SU-DHL-6 (cell line): Measurements from ENCODE around the gene MPZL2.

Source experiments
- H2AFZ ChIP-seq: fragments of 200-600 bp; sonication (generic); 2 replicates; pipeline ENCODE4 v1.6.1; 2014; ENCODE audit warnings: low read depth, mild to moderate bottlenecking, moderate library complexity, mixed read lengths, antibody characterized with exemption, low read length; ENCODE audit not compliant: severe bottlenecking
- H3F3A ChIP-seq: fragments of 200-600 bp; shearing (Covaris generic); 2 replicates; pipeline ENCODE4 v1.6.0; 2016; ENCODE audit warnings: antibody characterized with exemption, mild to moderate bottlenecking; ENCODE audit not compliant: insufficient read depth
- H3K27ac ChIP-seq: fragments of 200-600 bp; sonication (generic); 2 replicates; pipeline ENCODE4 v1.5.1; 2016; ENCODE audit warnings: low read depth, mild to moderate bottlenecking, low read length, moderate library complexity, mixed read lengths
- H3K27me3 ChIP-seq: fragments of 200-600 bp; sonication (generic), shearing (Covaris generic); 2 replicates; pipeline ENCODE4 v1.6.0; 2014; ENCODE audit warnings: mild to moderate bottlenecking, low read length
- H3K36me3 ChIP-seq: fragments of 200-600 bp; sonication (generic); 2 replicates; pipeline ENCODE4 v1.6.1; 2014; ENCODE audit warnings: mild to moderate bottlenecking, low read length, mixed read lengths
- H3K4me2 ChIP-seq: fragments of 300-600, 200-600 bp; shearing (Covaris generic), sonication (generic); 2 replicates; pipeline ENCODE4 v1.6.0; 2014; ENCODE audit warnings: low read length, low read depth, mild to moderate bottlenecking; ENCODE audit not compliant: poor library complexity, severe bottlenecking
- H3K4me3 ChIP-seq: fragments of 200-600 bp; sonication (generic); 2 replicates; pipeline ENCODE4 v1.5.1; 2014; ENCODE audit warnings: antibody characterized with exemption, low read length, mild to moderate bottlenecking, mixed read lengths; ENCODE audit not compliant: insufficient read depth, poor library complexity, severe bottlenecking
- H3K79me2 ChIP-seq: fragments of 200-600 bp; sonication (generic); 2 replicates; pipeline ENCODE4 v1.6.1; 2014; ENCODE audit warnings: mild to moderate bottlenecking, low read length, moderate library complexity; ENCODE audit not compliant: insufficient read depth
- H3K9ac ChIP-seq: fragments of 200-600 bp; sonication (generic); 2 replicates; pipeline ENCODE4 v1.7.0; 2014; ENCODE audit warnings: mild to moderate bottlenecking, low read length
- H3K9me2 ChIP-seq: fragments of 200-600 bp; sonication (generic); replicated peaks from 2 replicates; pipeline ENCODE4 v1.6.1; 2014; ENCODE audit warnings: low read length; ENCODE audit not compliant: insufficient read depth
- H3K9me3 ChIP-seq: fragments of 200-600 bp; sonication (generic); 2 replicates; pipeline ENCODE4 v1.6.1; 2014; ENCODE audit warnings: low read length, mixed read lengths; ENCODE audit not compliant: insufficient read depth
- H4K20me1 ChIP-seq: fragments of 200-600 bp; sonication (generic); 2 replicates; pipeline ENCODE4 v1.6.1; 2014; ENCODE audit warnings: low read depth, mild to moderate bottlenecking, antibody characterized with exemption, low read length, moderate library complexity, mixed read lengths
- CTCF ChIP-seq: fragments of 200-600 bp; sonication (generic); IDR thresholded peaks from one replicate; pipeline ENCODE4 v1.5.1; 2017; ENCODE audit warnings: antibody characterized with exemption, mild to moderate bottlenecking, low read length, moderate library complexity; ENCODE audit not compliant: insufficient read depth, poor library complexity, severe bottlenecking
- EZH2phosphoT487 ChIP-seq: fragments of 200-600 bp; sonication (generic), shearing (Covaris generic); conservative IDR thresholded peaks from 2 replicates; pipeline ENCODE4 v1.6.1; 2018; ENCODE audit warnings: mild to moderate bottlenecking, antibody characterized with exemption, low read length, moderate library complexity, mixed read lengths

Gene MPZL2

GRCh38 chr11:118304227-118304567 lies 40.1 kb upstream of the MPZL2 start:
- no peaks in the 10 kb centered on the region for H3K9me2 ChIP-seq
- no peak overlapping the region for H3K4me2 ChIP-seq
- no peaks in the 10 kb centered on the region for H3K79me2 ChIP-seq
- H3K27me3 ChIP-seq, result no peaks in the 10 kb centered on the region
- no peaks in the 10 kb centered on the region for H3F3A ChIP-seq
- H3K36me3 ChIP-seq, result no peaks in the 10 kb centered on the region
- H3K9ac ChIP-seq, result no peak overlapping the region
- TF ChIP-seq EZH2phosphoT487, result no peak
- TF ChIP-seq CTCF, result no peak
- H3K4me3 ChIP-seq, result no peak overlapping the region
- H4K20me1 ChIP-seq, result no peaks in the 10 kb centered on the region
- no peaks in the 10 kb centered on the region for H3K9me3 ChIP-seq
- H2AFZ ChIP-seq, result peak overlapping the region; percentile 37
- H3K27ac ChIP-seq, result no peak overlapping the region

DNA sequence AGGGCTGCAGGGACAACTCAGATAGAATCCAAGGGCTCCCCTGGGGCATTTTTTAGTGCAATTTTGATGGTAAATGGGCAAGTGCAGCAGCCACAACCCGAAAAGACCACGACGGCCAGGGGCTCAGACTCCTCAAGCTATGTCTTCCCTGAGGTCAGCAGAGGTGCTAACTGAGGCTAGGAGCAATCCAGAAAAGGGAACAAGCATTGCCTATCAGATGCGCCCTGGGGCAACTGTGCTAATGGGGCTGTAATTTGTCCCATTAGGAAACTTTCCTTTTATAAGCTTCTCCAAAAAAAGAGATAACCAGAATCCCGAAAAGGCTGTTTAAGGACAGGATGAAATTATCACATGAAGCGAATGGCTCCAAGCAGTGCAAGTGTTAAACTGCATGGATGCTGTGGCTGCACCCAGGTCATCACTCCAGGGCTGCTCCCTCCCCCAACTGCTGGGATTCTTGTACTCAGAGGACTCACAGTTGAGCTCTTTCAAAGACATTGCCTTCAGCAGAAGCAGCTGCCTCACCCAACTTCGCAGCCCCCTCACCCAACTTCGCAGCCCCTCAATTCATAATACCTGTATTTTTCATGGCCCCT lies 37.6 kb upstream of the MPZL2 start:
- Histone ChIP-seq H3F3A (no peaks in the 10 kb centered on the region), H3K27me3 (no peaks in the 10 kb centered on the region)

DNA sequence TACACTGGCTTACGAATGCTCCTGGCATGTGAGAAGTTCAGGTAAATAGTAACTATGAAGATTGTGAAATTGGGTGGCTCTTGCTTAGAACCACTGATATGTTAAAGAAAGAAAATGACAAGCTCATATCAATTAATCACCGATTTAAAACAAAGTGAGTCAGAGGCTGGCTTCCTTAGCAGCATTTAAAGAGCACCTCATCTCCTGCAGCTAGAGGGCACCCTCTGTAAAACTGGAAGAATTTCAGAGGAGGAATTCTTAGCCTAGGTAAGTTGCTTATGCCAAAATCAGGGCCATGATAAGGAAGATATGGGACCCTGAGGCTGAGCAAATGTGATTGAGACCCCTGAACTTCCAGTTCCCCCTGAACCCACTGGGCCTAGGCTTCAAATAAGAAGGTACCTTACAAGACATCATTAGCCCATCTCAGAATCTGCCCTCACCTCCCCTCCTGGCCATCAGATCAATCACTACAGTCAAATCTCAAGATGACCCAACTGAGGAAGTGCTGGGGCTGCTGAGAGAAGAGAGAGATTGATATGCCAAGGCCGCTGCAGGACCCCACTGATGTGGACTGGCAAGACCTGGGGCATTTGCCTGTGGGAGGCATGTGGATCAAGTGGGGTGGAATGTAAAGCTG lies 31.8 kb upstream of the MPZL2 start:
- no peaks in the 10 kb centered on the region for H3K36me3 ChIP-seq
- H2AFZ ChIP-seq, result no peak overlapping the region
- H3K27me3 ChIP-seq, result no peaks in the 10 kb centered on the region
- no peak overlapping the region for H3K9ac ChIP-seq
- no peak overlapping the region for H3K4me2 ChIP-seq
- H3K9me2 ChIP-seq, result no peaks in the 10 kb centered on the region
- no peaks in the 10 kb centered on the region for H3K79me2 ChIP-seq
- no peaks in the 10 kb centered on the region for H3F3A ChIP-seq
- H3K27ac ChIP-seq, result no peak overlapping the region
- H3K4me3 ChIP-seq, result no peak overlapping the region
- H4K20me1 ChIP-seq, result no peaks in the 10 kb centered on the region
- H3K9me3 ChIP-seq, result no peaks in the 10 kb centered on the region
- no peak for TF ChIP-seq EZH2phosphoT487
- TF ChIP-seq CTCF, result peak; percentile 58

More for the DNA sequence above, 37.6 kb upstream of the MPZL2 start:
- H3K4me2 ChIP-seq, result no peak overlapping the region
- no peaks in the 10 kb centered on the region for H4K20me1 ChIP-seq
- no peaks in the 10 kb centered on the region for H3K36me3 ChIP-seq
- no peak overlapping the region for H3K27ac ChIP-seq
- TF ChIP-seq CTCF, result no peak
- no peak for TF ChIP-seq EZH2phosphoT487
- no peaks in the 10 kb centered on the region for H3K79me2 ChIP-seq
- no peak overlapping the region for H3K4me3 ChIP-seq
- H3K9me2 ChIP-seq, result no peaks in the 10 kb centered on the region
- H2AFZ ChIP-seq, result no peak overlapping the region
- no peaks in the 10 kb centered on the region for H3K9me3 ChIP-seq
- no peak overlapping the region for H3K9ac ChIP-seq
